Caco-2 (cell line): ENCODE results near the gene GRK7. TPM values are rescaled to one million over a fixed set of nuclear protein-coding genes. Genes with fewer than 3 reads are reported as not detected.
A peak's percentile ranks its signal among the peaks of the same experiment; 100 is the strongest.
"Not testable (repeated sequence)": the region's sequence is repeated elsewhere in the genome, so short reads cannot be mapped to it uniquely, and the experiment has no call there.

ENCODE experiments used
- BruUV-seq: library from RNA; stranded (reverse); fragments of 400-500 nt; replicated peaks from 2 replicates; lab custom pipeline; 2021; lab: Mats Ljungman, UMichigan
- CTCF ChIA-PET: fragments of 300-600 bp; sonication (Branson Sonifier 250); formaldehyde crosslinking; loops from one replicate; lab custom pipeline; 2022; ENCODE audit warnings: antibody characterized with exemption; lab: Charles Lee
- POLR2A ChIA-PET: fragments of 300-600 bp; sonication (Branson Sonifier 250); formaldehyde crosslinking; loops from one replicate; lab custom pipeline; 2022; ENCODE audit warnings: antibody characterized with exemption; lab: Charles Lee
- DNase-seq, 2 experiments: peaks; one replicate each; pipeline versions ENCODE4 v3.0.0 to v3.0.0-alpha.2; 2020 to 2022
- H3K27me3 ChIP-seq: replicated peaks from 2 replicates; pipeline ENCODE4 v1.6.0; 2011; ENCODE audit warnings: low read length; ENCODE audit not compliant: control insufficient read depth, insufficient read depth
- H3K36me3 ChIP-seq: 2 replicates; pipeline ENCODE4 v1.5.1; 2011; ENCODE audit warnings: low read length; ENCODE audit not compliant: control insufficient read depth, insufficient read depth
- H3K4me1 ChIP-seq: fragments of 250-450 bp; sonication (Bioruptor Pico); 2 replicates; pipeline ENCODE4 v1.5.1; 2020; ENCODE audit warnings: mild to moderate bottlenecking
- H3K4me3 ChIP-seq: 2 replicates; pipeline ENCODE4 v1.5.1; 2011; ENCODE audit warnings: low read depth, mild to moderate bottlenecking, control low read depth, low read length
- H3K9me3 ChIP-seq: fragments of 250-450 bp; sonication (Bioruptor Pico); 2 replicates; pipeline ENCODE4 v1.5.1; 2020; ENCODE audit warnings: mild to moderate bottlenecking, moderate library complexity
- H3K27ac Mint-ChIP-seq: one replicate; pipeline ENCODE4 v1.8.0; 2022; ENCODE audit warnings: mixed read lengths; ENCODE audit not compliant: unreplicated experiment
- H3K27me3 Mint-ChIP-seq: one replicate; pipeline ENCODE4 v1.8.0; 2022; ENCODE audit warnings: mixed read lengths; ENCODE audit not compliant: insufficient read depth, unreplicated experiment
- H3K36me3 Mint-ChIP-seq: one replicate; pipeline ENCODE4 v1.8.0; 2022; ENCODE audit warnings: mild to moderate bottlenecking, mixed read lengths; ENCODE audit not compliant: insufficient read depth, unreplicated experiment
- H3K4me1 Mint-ChIP-seq: one replicate; pipeline ENCODE4 v1.8.0; 2022; ENCODE audit warnings: low read depth, mixed read lengths; ENCODE audit not compliant: unreplicated experiment
- H3K4me3 Mint-ChIP-seq: one replicate; pipeline ENCODE4 v1.8.0; 2022; ENCODE audit warnings: mild to moderate bottlenecking, moderate library complexity, mixed read lengths; ENCODE audit not compliant: unreplicated experiment
- H3K9me3 Mint-ChIP-seq: one replicate; pipeline ENCODE4 v1.8.0; 2022; ENCODE audit warnings: mixed read lengths; ENCODE audit not compliant: unreplicated experiment
- CTCF ChIP-seq, 2 experiments: fragments of 200-600 bp in 1 of 2; IDR thresholded peaks; 1 replicate in 1 of 2; 2 replicates in 1 of 2; pipeline versions ENCODE4 v1.5.1 to v1.8.0; 2011 to 2022; ENCODE audit warnings: antibody characterized with exemption in 1 of 2, control low read depth in 1 of 2, inconsistent platforms in 1 of 2, low read depth in 1 of 2, low read length in 1 of 2, mild to moderate bottlenecking in 1 of 2, moderate library complexity in 1 of 2; ENCODE audit not compliant: insufficient read depth in 1 of 2, severe bottlenecking in 1 of 2, unreplicated experiment in 1 of 2
- intact Hi-C: fragments of 100-400 bp; cut with micrococcal nuclease; formaldehyde crosslinking; loops from one replicate; pipeline ENCODE4 v1.10.0; 2022; ENCODE audit not compliant: unreplicated experiment
- total RNA-seq: library from RNA; stranded (reverse); gene quantifications from 2 replicates; pipeline ENCODE4 v1.2.3, GENCODE V29; 2022

GRK7 gene
- total RNA-seq, 1 experiment from 2014 or later: not detected

GRCh38 chr3:141788149-141788548 lies 24.9 kb downstream of the GRK7 start:
- no peaks in the 10 kb centered on the region for H3K36me3 Mint-ChIP-seq
- ChIA-PET CTCF (no interaction called here), POLR2A (no interaction called here)
- Histone ChIP-seq H3K9me3 (no peaks in the 10 kb centered on the region), H3K4me3 (no peak overlapping the region), H3K4me1 (no peaks in the 10 kb centered on the region), H3K27me3 (no peaks in the 10 kb centered on the region), H3K36me3 (no peaks in the 10 kb centered on the region)
- intact Hi-C loops: no loop called here
- DNase-seq: no peak
- TF ChIP-seq CTCF (IDR thresholded peaks at IDR 0.05; ENCODE audit: insufficient read depth in 1 of 2, low read depth in 1 of 2, low read length in 1 of 2, severe bottlenecking in 1 of 2, unreplicated experiment in 1 of 2): no peak
- H3K27me3 Mint-ChIP-seq: no peaks in the 10 kb centered on the region
- no peak overlapping the region for H3K27ac Mint-ChIP-seq
- no peak overlapping the region for H3K4me3 Mint-ChIP-seq
- BruUV-seq: no TSS peak
- no peaks in the 10 kb centered on the region for H3K4me1 Mint-ChIP-seq
- no peaks in the 10 kb centered on the region for H3K9me3 Mint-ChIP-seq

GRCh38 chr3:141788750-141789149 lies 25.5 kb downstream of the GRK7 start:
- POLR2A ChIA-PET, BruUV-seq, CTCF ChIA-PET: not testable (repeated sequence)

DNA sequence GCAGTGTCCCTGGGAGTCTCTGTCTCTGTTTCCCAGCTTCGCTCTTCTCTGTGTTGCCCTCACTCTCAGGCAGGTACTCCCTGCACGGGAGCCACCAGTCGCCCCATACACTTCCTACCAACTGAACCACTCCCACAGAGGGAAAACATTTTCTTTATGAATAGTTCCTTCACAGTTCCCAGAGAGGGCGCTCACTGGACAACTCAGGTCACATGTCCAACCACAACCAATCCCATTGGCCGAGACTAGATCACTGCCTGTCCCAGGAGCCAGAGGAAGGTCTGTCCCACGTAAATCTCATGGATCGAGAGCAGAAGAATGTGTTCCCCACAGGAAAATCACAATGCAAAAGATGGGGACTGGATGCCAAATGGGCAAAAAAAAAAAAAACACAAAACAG lies 26.1 kb downstream of the GRK7 start:
- no TSS peak for BruUV-seq
- Mint-ChIP-seq H3K9me3 (no peaks in the 10 kb centered on the region), H3K4me1 (no peaks in the 10 kb centered on the region), H3K36me3 (no peaks in the 10 kb centered on the region), H3K27me3 (no peaks in the 10 kb centered on the region), H3K4me3 (no peak overlapping the region), H3K27ac (no peak overlapping the region)
- CTCF ChIA-PET: no interaction called here
- intact Hi-C loops: no loop called here
- no peaks in the 10 kb centered on the region for H3K27me3 ChIP-seq
- no peak overlapping the region for H3K4me3 ChIP-seq
- no peak for TF ChIP-seq CTCF (IDR thresholded peaks at IDR 0.05; ENCODE audit: insufficient read depth in 1 of 2, low read depth in 1 of 2, low read length in 1 of 2, severe bottlenecking in 1 of 2, unreplicated experiment in 1 of 2)
- H3K4me1 ChIP-seq: no peaks in the 10 kb centered on the region
- POLR2A ChIA-PET: no interaction called here
- DNase-seq: peak in 1 of 2 experiments; percentile 46
- H3K9me3 ChIP-seq: no peaks in the 10 kb centered on the region
- no peaks in the 10 kb centered on the region for H3K36me3 ChIP-seq

More at GRCh38 chr3:141788750-141789149, 25.5 kb downstream of the GRK7 start:
- H3K36me3 ChIP-seq, DNase-seq, H3K27me3 ChIP-seq, H3K27me3 Mint-ChIP-seq, H3K9me3 Mint-ChIP-seq, H3K9me3 ChIP-seq, intact Hi-C loops, H3K4me3 Mint-ChIP-seq, H3K4me1 Mint-ChIP-seq, H3K4me1 ChIP-seq, H3K4me3 ChIP-seq, H3K36me3 Mint-ChIP-seq, H3K27ac Mint-ChIP-seq: not testable (repeated sequence)

- POLR2A ChIA-PET: no interaction called here
- H3K9me3 ChIP-seq: no peaks in the 10 kb centered on the region
- Mint-ChIP-seq H3K4me3 (no peak overlapping the region), H3K27me3 (no peaks in the 10 kb centered on the region), H3K9me3 (no peaks in the 10 kb centered on the region), H3K4me1 (no peaks in the 10 kb centered on the region), H3K27ac (no peak overlapping the region), H3K36me3 (no peaks in the 10 kb centered on the region)
- no peak for TF ChIP-seq CTCF (IDR thresholded peaks at IDR 0.05; ENCODE audit: insufficient read depth in 1 of 2, low read depth in 1 of 2, low read length in 1 of 2, severe bottlenecking in 1 of 2, unreplicated experiment in 1 of 2)
- CTCF ChIA-PET: no interaction called here
- no peaks in the 10 kb centered on the region for H3K27me3 ChIP-seq
- no peak for DNase-seq
- H3K4me3 ChIP-seq: no peak overlapping the region
- intact Hi-C loops: no loop called here
- no peaks in the 10 kb centered on the region for H3K36me3 ChIP-seq
- no peaks in the 10 kb centered on the region for H3K4me1 ChIP-seq
- BruUV-seq: no TSS peak
These were observed 27.0 kb downstream of the GRK7 start for GRCh38 chr3:141790171-141790570.
